ENCODE results near the gene TTLL10. TPM values are rescaled to one million over a fixed set of nuclear protein-coding genes. Genes with fewer than 3 reads are reported as not detected.

Gene TTLL10
- total RNA-seq, 1 experiment from 2014 or later = 0.29 TPM

- ChIA-PET POLR2A (no interaction called here), CTCF (interaction anchor here (0.7 kb wide), 1 partner anchor 152 kb away, joined by 3 read pairs; no protein-coding TSS in a partner anchor)
- H3K36me3 Mint-ChIP-seq (ENCODE audit: insufficient read depth, unreplicated experiment) = peaks cover 43% of the 10 kb centered on the region
- H3K4me3 ChIP-seq (ENCODE audit: low read depth, low read length) = no peak overlapping the region
- no peak overlapping the region for H3K4me3 Mint-ChIP-seq (ENCODE audit: unreplicated experiment)
- H3K4me1 Mint-ChIP-seq (ENCODE audit: low read depth, unreplicated experiment) = no peaks in the 10 kb centered on the region
- no peaks in the 10 kb centered on the region for H3K9me3 ChIP-seq
- no peaks in the 10 kb centered on the region for H3K36me3 ChIP-seq (ENCODE audit: control insufficient read depth, insufficient read depth, low read length)
- DNase-seq = no peak
- no TSS peak for BruUV-seq (replicated peaks)
- no peaks in the 10 kb centered on the region for H3K9me3 Mint-ChIP-seq (ENCODE audit: unreplicated experiment)
- H3K27me3 ChIP-seq (replicated peaks; ENCODE audit: control insufficient read depth, insufficient read depth, low read length) = no peaks in the 10 kb centered on the region
- TF ChIP-seq CTCF (IDR thresholded peaks at IDR 0.05; ENCODE audit: insufficient read depth in 1 of 2, low read depth in 1 of 2, low read length in 1 of 2, severe bottlenecking in 1 of 2, unreplicated experiment in 1 of 2) = no peak
- intact Hi-C loops (cut with micrococcal nuclease; ENCODE audit: unreplicated experiment) = no loop called here
- peaks cover 41% of the 10 kb centered on the region for H3K4me1 ChIP-seq
- H3K27me3 Mint-ChIP-seq (ENCODE audit: insufficient read depth, unreplicated experiment) = no peaks in the 10 kb centered on the region
- no peak overlapping the region for H3K27ac Mint-ChIP-seq (ENCODE audit: unreplicated experiment)
These were observed 63.5 kb downstream of the TTLL10 start for GRCh38 chr1:1236945-1237873.

- Histone ChIP-seq H3K4me1 (peaks cover 36% of the 10 kb centered on the region), H3K36me3 (ENCODE audit: control insufficient read depth, insufficient read depth, low read length) (no peaks in the 10 kb centered on the region), H3K27me3 (replicated peaks; ENCODE audit: control insufficient read depth, insufficient read depth, low read length) (no peaks in the 10 kb centered on the region), H3K4me3 (ENCODE audit: low read depth, low read length) (no peak overlapping the region), H3K9me3 (no peaks in the 10 kb centered on the region)
- no peak for TF ChIP-seq CTCF (IDR thresholded peaks at IDR 0.05; ENCODE audit: insufficient read depth in 1 of 2, low read depth in 1 of 2, low read length in 1 of 2, severe bottlenecking in 1 of 2, unreplicated experiment in 1 of 2)
- Mint-ChIP-seq H3K4me3 (ENCODE audit: unreplicated experiment) (no peak overlapping the region), H3K27me3 (ENCODE audit: insufficient read depth, unreplicated experiment) (no peaks in the 10 kb centered on the region), H3K4me1 (ENCODE audit: low read depth, unreplicated experiment) (no peaks in the 10 kb centered on the region), H3K36me3 (ENCODE audit: insufficient read depth, unreplicated experiment) (peaks cover 43% of the 10 kb centered on the region), H3K9me3 (ENCODE audit: unreplicated experiment) (no peaks in the 10 kb centered on the region), H3K27ac (ENCODE audit: unreplicated experiment) (no peak overlapping the region)
- intact Hi-C loops (cut with micrococcal nuclease; ENCODE audit: unreplicated experiment) = no loop called here
- POLR2A ChIA-PET = interaction anchor here (0.8 kb wide), 1 partner anchor 54 kb away, joined by 3 read pairs; no protein-coding TSS in a partner anchor
- no TSS peak for BruUV-seq (replicated peaks)
- CTCF ChIA-PET = interaction anchor here (1.0 kb wide), 1 partner anchor 115 kb away, joined by 3 read pairs; no protein-coding TSS in a partner anchor
- DNase-seq = peak in 1 of 2 experiments; percentile 55
These were observed 64.4 kb downstream of the TTLL10 start for GRCh38 chr1:1237874-1238701.

GRCh38 chr1:1238702-1239178, 65.1 kb downstream of the TTLL10 start:
- ChIA-PET CTCF (interaction anchor here (1.0 kb wide), 1 partner anchor 116 kb away, joined by 3 read pairs; no protein-coding TSS in a partner anchor), POLR2A (interaction anchor here (0.8 kb wide), 1 partner anchor 54 kb away, joined by 3 read pairs; no protein-coding TSS in a partner anchor)
- Mint-ChIP-seq H3K27me3 (ENCODE audit: insufficient read depth, unreplicated experiment) (no peaks in the 10 kb centered on the region), H3K4me1 (ENCODE audit: low read depth, unreplicated experiment) (no peaks in the 10 kb centered on the region), H3K4me3 (ENCODE audit: unreplicated experiment) (no peak overlapping the region), H3K9me3 (ENCODE audit: unreplicated experiment) (no peaks in the 10 kb centered on the region), H3K27ac (ENCODE audit: unreplicated experiment) (no peak overlapping the region), H3K36me3 (ENCODE audit: insufficient read depth, unreplicated experiment) (peaks cover 40% of the 10 kb centered on the region)
- no peaks in the 10 kb centered on the region for H3K9me3 ChIP-seq
- no TSS peak for BruUV-seq (replicated peaks)
- no peak for DNase-seq
- peaks cover 33% of the 10 kb centered on the region for H3K4me1 ChIP-seq
- H3K36me3 ChIP-seq (ENCODE audit: control insufficient read depth, insufficient read depth, low read length) = no peaks in the 10 kb centered on the region
- intact Hi-C loops (cut with micrococcal nuclease; ENCODE audit: unreplicated experiment) = no loop called here
- H3K4me3 ChIP-seq (ENCODE audit: low read depth, low read length) = no peak overlapping the region
- no peaks in the 10 kb centered on the region for H3K27me3 ChIP-seq (replicated peaks; ENCODE audit: control insufficient read depth, insufficient read depth, low read length)
- TF ChIP-seq CTCF (IDR thresholded peaks at IDR 0.05; ENCODE audit: insufficient read depth in 1 of 2, low read depth in 1 of 2, low read length in 1 of 2, severe bottlenecking in 1 of 2, unreplicated experiment in 1 of 2) = no peak

All from Caco-2 (cell line).